Measurements from ENCODE around the gene GRB10.

The GRB10 gene

DNA sequence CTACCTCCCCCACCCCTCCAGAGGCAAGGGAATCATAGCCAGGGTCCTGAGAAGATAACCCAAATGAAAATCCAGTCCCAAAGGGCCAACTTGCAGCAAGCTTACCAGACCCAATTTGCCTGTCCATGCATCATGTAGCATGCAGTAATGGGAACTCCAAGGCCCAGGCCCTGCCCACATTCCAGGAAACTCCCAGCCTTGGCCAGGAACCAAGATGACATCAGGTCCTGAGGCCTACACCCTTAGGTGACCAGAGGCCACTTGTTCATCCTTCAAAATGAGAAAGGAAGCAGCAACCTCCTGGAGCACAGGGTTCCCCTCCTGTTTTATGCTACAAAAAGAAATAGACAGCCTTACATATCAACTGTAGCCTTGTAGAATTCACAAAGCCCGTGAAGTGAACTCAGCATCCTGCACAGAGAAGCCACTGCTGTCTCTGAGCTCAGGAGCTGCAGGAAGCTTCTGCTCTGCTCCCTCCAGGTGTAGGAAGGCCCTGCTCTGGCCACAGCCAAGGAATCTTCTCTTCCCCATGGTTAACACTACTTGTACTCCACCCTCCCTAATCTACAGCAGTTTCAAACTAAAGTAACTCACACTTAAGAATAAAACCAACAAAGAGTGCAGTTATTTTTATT lies 30.3 kb upstream of the GRB10 start:
- TF ChIP-seq ZNF274 (IDR thresholded peaks at IDR 0.05; ENCODE audit: low read depth, low read length): no peak
- H3K4me3 ChIP-seq (ENCODE audit: low read length): no peak overlapping the region

DNA sequence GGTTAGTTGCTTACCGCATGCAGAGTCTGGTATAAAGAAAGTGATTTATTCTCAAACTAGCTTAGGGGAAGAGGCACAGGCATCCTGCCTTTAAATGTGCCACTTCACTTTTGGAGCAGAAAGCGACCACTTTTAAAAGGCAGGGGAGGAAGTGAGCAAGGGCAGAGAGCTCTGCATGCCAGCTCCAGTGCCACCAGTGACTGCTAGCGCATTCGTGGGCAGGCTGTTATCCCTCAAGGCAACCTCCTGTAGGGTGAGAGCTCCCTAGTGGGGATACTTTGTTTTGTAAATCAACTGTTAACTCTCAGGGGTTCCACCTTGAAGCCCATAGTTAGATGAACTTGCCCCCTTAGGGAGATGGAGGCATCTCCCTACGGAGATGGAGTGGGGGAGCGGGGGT lies 29.4 kb upstream of the GRB10 start:
- no peak for TF ChIP-seq ZNF274 (IDR thresholded peaks at IDR 0.05; ENCODE audit: low read depth, low read length)
- no peak overlapping the region for H3K4me3 ChIP-seq (ENCODE audit: low read length)

DNA sequence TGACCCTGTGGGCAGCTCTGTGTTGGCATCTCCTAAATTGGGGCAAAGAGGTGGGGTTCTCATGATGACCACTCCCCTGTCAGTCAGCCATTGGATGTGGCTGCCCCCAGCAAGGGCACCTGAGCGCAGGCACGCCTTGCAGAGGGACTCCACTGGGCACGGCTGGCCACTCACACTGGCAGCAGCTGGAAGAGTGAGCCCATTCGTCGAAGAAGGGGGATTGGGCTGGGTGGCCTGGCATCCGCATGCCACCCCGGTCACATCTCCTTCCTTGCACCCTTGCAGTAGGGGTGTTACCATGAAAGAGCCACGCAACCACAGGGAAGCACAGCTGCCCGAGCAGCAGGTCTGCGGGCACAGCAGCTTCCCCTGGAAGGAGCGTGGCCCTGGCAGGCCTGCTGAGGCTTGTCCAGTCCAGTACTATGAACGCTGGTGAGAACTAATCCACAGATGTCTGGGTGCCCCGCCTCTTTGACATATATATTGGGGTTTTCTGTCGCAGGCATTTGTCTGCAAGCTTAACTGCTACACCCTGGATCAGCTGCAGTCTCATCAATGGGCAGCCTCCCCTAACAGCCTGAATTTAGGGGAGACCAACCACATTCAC lies 25.7 kb upstream of the GRB10 start:
- TF ChIP-seq ZNF274 (IDR thresholded peaks at IDR 0.05; ENCODE audit: low read depth, low read length): no peak
- H3K4me3 ChIP-seq (ENCODE audit: low read length): no peak overlapping the region

DNA sequence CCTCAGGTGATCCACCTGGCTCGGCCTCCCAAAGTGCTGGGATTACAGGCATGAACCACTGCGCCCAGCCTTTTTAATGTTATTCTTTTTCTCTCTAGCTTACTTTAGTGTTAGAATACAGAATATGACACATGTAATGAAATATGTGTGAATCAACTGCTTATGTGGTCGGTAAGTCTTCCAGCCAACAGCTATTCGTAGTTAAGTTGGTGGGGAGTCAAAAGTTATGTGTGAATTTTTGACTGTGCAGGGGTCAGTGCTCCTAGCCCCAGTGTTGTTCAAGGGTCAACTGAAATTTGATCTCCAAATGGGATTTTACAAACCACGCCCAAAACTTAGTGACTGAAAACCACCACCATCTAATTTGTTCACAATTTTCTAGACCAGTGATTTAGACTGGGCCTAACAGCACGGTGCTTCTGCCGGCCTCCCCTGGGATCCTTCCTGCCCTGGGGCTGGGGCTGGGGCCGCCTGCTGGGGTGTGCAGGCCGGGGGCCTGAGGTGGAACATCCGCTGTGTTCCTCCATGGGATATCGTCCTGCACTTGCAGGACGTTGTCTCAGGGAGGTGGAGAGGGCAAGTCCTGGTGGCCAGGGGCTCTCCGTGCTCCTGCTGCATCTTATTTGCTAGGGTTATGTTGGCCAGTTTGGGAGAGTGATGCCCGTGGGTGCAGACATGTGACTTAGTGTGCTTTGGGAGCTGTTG lies 24.5 kb upstream of the GRB10 start:
- no peak for TF ChIP-seq ZNF274 (IDR thresholded peaks at IDR 0.05; ENCODE audit: low read depth, low read length)
- no peak overlapping the region for H3K4me3 ChIP-seq (ENCODE audit: low read length)

DNA sequence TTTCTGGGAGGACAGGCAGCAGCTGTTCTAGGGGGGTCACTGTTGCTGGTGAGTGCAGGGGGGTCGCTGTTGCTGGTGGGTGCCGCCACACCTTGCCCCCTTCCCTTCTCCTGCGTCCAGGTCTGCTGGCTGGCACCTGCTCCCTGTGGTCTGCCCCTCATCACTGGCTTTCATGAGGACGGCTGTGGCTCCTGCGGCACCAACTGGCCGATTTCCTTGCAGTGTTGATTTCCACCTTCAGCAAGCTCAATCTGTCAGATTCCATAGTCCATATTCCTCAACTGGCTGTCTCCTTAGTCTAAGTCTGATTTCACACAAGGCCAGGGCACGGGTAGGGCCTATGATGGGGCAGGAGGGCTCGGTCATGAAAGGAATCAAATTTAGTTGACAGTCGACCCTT lies 23.4 kb upstream of the GRB10 start:
- H3K4me3 ChIP-seq (ENCODE audit: low read length): no peak overlapping the region
- TF ChIP-seq ZNF274 (IDR thresholded peaks at IDR 0.05; ENCODE audit: low read depth, low read length): no peak

DNA sequence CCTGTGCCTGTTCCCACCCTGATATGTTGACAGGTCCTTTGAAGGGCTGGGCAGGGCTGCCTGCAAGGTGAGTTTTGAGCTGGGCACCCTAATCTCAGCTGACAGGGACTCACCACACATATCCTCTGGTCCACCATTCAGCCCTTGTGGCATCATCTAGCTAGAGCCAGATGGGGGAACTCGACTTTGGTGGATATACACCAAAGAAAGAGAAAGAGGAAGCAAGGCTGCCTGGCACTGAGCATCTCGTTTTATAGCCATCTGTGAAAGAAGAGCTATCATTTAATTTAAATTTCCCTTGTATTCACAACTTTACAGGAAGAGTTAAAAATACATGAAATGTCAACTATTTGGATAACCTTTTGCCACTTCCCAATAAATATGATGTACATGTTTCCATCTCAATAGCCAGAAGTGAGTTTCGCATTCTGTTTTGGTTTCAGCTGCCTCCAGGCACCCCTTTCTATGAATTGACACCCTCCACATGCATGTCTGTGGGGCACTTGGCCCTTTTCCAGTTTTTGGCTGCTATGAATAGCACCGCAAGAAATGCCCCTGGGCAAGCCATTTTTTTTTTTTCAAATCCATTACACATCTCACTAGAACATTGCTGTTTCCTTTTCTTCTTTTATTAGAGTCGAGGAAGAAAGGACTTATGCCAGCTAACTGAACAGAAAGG lies 22.9 kb upstream of the GRB10 start:
- no peak overlapping the region for H3K4me3 ChIP-seq (ENCODE audit: low read length)
- no peak for TF ChIP-seq ZNF274 (IDR thresholded peaks at IDR 0.05; ENCODE audit: low read depth, low read length)

DNA sequence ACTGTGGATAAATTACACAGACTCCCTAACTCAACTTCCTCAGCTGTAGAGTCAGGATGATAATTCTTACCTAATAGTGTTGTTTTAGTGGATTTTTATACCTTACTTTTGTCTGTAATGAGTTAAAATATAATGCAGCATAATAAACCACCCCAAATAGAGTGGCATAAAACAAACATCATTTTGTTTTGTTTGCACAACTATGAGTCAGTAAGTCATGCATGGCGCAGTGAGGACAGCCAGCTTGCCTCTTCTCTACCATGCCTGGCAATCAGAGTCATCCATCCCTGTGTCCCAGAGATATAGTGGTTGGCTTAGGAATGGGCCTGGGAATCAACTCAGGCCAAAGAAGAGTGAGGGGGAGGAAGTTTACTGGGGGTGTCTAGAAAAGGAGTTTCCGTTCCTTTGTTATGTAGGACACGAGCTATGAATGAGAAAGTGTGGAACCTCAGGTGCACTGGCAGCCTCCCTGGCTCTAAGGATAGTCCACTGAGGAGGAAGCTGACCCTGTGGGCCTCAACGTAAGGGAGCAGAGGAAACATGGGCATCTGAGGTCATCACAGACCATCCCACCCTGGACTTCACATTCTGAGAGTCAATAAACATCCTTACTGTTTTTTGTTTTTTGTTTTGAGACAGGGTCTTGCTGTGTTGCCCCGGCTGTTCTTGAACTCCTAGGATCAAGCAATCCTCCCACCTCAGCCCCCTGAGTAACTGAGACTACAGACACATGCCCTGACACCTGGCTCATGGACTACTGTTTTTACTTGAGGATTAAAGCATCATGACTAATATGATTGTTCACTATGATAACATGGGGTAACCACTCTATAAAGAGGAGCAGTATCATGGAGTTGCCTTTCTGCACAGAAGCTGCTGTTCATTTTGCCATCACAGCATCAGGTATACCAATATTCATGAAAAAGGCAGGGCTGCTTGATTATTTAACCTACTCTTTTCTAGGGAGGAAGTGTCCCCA lies 21.0 kb upstream of the GRB10 start:
- no peak for TF ChIP-seq ZNF274 (IDR thresholded peaks at IDR 0.05; ENCODE audit: low read depth, low read length)
- no peak overlapping the region for H3K4me3 ChIP-seq (ENCODE audit: low read length)

DNA sequence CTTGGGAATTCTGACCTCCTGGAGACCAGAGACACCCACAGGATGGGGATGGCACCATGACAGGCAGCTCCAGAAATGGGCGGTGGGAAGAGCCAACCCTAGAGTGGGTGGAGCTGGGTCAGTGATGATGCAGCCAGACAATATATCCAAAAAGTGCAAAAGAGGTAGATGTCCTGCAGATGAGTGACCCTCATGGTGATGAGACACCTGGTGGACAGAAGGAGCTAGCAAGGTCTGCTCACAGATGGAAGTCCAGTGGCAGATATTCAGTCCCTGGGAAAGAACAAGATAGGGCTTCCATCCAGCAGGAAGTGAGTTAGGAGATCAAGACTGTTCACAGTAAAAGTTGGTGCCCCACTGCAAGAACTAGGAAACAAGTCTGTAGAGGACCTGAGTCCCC lies 19.2 kb upstream of the GRB10 start:
- no peak overlapping the region for H3K4me3 ChIP-seq (ENCODE audit: low read length)
- no peak for TF ChIP-seq ZNF274 (IDR thresholded peaks at IDR 0.05; ENCODE audit: low read depth, low read length)

DNA sequence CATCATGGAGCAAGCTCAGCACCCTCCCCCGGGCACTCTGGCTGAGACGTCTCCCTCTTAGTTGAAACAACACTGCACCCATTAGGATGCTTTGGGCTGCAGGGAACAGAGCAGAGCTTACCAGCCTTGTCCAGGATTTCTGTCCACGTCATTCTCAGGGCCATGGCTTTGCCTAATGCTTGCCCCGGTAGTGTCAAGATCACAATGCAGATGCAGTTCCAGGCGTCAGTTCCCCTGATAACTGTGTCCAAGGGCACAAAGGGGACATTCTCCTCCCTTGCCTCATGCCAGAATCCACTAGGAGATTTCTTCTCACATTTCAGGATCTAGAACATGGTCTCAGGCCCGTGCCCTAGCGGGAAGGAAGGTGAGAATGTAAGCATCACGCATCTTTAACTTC lies 17.2 kb upstream of the GRB10 start:
- TF ChIP-seq ZNF274 (IDR thresholded peaks at IDR 0.05; ENCODE audit: low read depth, low read length): no peak
- no peak overlapping the region for H3K4me3 ChIP-seq (ENCODE audit: low read length)

DNA sequence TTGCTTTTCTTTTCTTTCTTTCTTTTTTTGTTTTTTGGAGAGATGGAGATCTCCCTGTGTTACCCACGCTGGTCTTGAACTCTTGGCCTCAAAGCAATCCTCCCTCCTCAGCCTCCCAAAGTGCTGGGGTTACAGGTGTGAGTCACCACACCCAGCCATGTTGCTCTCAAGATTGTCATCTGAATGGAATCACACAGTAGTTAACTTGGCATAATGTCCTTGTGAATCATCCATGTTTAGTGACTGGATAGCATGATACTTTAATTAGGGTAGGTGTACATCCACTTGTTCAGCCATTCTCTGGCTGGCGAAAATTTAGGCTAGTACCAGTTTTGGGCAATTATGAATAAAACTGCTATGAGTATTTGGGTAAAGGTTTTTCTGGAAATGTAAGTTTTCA lies 15.4 kb upstream of the GRB10 start:
- no peak for TF ChIP-seq ZNF274 (IDR thresholded peaks at IDR 0.05; ENCODE audit: low read depth, low read length)

DNA sequence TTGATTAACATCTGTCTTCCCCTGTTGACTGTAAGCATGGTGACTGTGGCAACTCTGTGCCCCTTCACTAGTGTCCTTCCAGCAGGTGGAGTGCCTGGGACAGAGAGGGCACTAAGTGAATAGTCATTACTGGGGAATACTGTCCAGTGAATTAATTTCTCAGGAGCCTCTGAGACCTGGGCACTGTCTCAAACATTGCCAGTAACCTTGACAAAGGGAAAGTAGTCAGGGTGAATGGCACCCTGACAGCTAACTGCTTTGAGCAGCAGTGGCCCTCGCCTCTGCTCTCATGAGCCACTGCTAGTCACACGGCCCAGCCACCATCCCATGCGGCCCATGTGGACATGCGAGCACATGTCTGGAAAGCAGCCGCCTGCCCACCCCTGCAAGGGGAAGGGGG lies 13.1 kb upstream of the GRB10 start:
- no peak overlapping the region for H3K4me3 ChIP-seq (ENCODE audit: low read length)
- TF ChIP-seq ZNF274 (IDR thresholded peaks at IDR 0.05; ENCODE audit: low read depth, low read length): no peak

More for the DNA sequence above, 15.4 kb upstream of the GRB10 start:
- H3K4me3 ChIP-seq (ENCODE audit: low read length): no peak overlapping the region

DNA sequence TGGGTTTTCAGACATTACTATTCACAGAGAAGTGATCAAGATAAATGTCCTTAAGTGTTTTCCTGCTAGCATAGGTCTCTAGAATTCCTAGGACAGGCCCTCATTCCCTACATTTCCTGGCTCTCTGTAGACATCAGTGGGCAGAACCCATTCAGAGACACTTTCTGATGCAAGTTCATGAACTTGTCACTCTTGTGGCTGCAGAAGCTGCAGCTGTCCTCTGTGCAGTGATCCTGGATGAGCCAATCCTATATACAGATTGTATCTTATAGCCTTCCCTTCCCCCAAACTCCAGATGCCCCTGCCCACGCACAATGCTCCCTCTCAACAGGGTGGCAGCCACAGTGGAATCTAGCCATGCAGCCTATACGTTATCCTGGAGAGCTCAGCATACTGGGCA lies 12.6 kb upstream of the GRB10 start:
- no peak for TF ChIP-seq ZNF274 (IDR thresholded peaks at IDR 0.05; ENCODE audit: low read depth, low read length)
- no peak overlapping the region for H3K4me3 ChIP-seq (ENCODE audit: low read length)

DNA sequence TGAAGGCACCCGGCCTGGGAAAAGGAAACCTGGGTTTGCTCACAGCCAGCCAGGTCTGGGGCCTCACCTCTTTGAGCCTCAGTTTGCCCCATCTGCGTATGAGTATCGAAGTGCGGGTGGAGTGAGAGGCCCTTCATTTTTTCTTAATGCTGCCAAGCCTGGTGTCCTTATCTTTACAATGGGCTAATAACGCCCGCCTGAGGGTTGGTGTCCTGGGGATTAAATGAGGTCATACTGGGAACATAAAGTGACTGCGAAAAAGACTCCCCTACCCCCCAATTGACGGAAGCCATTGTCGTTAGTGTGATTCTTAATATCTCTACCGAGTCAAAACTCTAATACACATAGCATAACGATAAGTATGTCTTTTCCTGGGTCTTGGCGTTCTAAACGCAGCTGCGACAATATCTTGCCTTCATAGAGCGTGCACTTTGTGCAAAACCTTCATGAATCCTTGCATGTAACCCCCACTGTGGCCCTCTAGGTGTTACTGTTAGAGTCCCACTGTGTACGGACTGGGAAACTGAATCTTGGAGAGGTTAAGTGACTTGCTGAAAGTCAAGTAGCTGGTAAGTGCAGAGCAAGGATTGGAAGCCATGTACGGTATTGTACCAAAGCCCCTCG lies 11.4 kb upstream of the GRB10 start:
- no peak overlapping the region for H3K4me3 ChIP-seq (ENCODE audit: low read length)

More for the DNA sequence above, 11.4 kb upstream of the GRB10 start:
- no peak for TF ChIP-seq ZNF274 (IDR thresholded peaks at IDR 0.05; ENCODE audit: low read depth, low read length)
